B cell (primary cell): Measurements from ENCODE around the gene GLP2R. TPM values are rescaled to one million over a fixed set of nuclear protein-coding genes. Genes with fewer than 3 reads are reported as not detected.

ENCODE experiments used
- ATAC-seq: fragments of 200-7000 bp; cut with Tn5 transposase; one replicate; pipeline ENCODE4 v1.10.0; 2021; ENCODE audit warnings: low read depth, mild to moderate bottlenecking, moderate number of reproducible peaks, moderate library complexity
- CTCF ChIA-PET: fragments of 350-600 bp; sonication (Branson Sonifier 250); formaldehyde crosslinking; loops from one replicate; lab custom pipeline; 2021; ENCODE audit warnings: antibody characterized with exemption, inconsistent platforms; lab: Charles Lee
- POLR2A ChIA-PET: fragments of 350-600 bp; sonication (Branson Sonifier 250); formaldehyde crosslinking; loops from one replicate; lab custom pipeline; 2021; ENCODE audit warnings: antibody characterized with exemption; lab: Charles Lee
- DNase-seq: peaks from one replicate; pipeline ENCODE4 v3.0.0; 2013
- H2AFZ ChIP-seq: 2 replicates; pipeline ENCODE4 v1.6.1; 2012; ENCODE audit warnings: mild to moderate bottlenecking, low read depth, low read length; ENCODE audit not compliant: insufficient read depth, poor library complexity, severe bottlenecking
- H3K27ac ChIP-seq, 2 donors: 1 replicate in 1 of 2; 2 replicates in 1 of 2; pipeline ENCODE4 v1.5.1; 2012 to 2013; ENCODE audit warnings: low read length in 2 of 2, mild to moderate bottlenecking in 2 of 2, moderate library complexity in 1 of 2
- H3K27me3 ChIP-seq, 4 experiments: fragments of 200-600 bp in 1 of 4; sonication (generic) in 1 of 4; replicated peaks in 1 of 4; 1 replicate in 2 of 4; 2 replicates in 2 of 4; pipeline versions ENCODE4 v1.6.1 to v1.7.0; 2013 to 2016; ENCODE audit warnings: low read length in 3 of 4, mild to moderate bottlenecking in 2 of 4, mixed read lengths in 1 of 4, moderate library complexity in 1 of 4; ENCODE audit not compliant: insufficient read depth in 4 of 4, control insufficient read depth in 3 of 4; ENCODE audit errors: control extremely low read depth in 1 of 4
- H3K36me3 ChIP-seq, 2 experiments: replicated peaks in 1 of 2; 1 replicate in 1 of 2; 2 replicates in 1 of 2; pipeline versions ENCODE4 v1.6.1 to v1.7.1; 2013; ENCODE audit warnings: low read length in 1 of 2; ENCODE audit not compliant: insufficient read depth in 2 of 2, control insufficient read depth in 1 of 2; ENCODE audit errors: control extremely low read depth in 1 of 2, extremely low read depth in 1 of 2
- H3K4me1 ChIP-seq, 2 donors: fragments of 200-600 bp in 1 of 2; sonication (generic) in 1 of 2; 1 replicate in 1 of 2; 2 replicates in 1 of 2; pipeline versions ENCODE4 v1.5.1 to v1.6.1; 2013 to 2017; ENCODE audit warnings: low read length in 2 of 2; ENCODE audit not compliant: control insufficient read depth in 2 of 2, insufficient read depth in 2 of 2
- H3K4me2 ChIP-seq: replicated peaks from 2 replicates; pipeline ENCODE3; 2012; ENCODE audit warnings: mild to moderate bottlenecking, low read depth, low read length; ENCODE audit not compliant: poor library complexity, severe bottlenecking
- H3K4me3 ChIP-seq, 5 experiments: fragments of 200-600 bp in 1 of 5; sonication (generic) in 1 of 5; 1 replicate in 3 of 5; 2 replicates in 2 of 5; pipeline versions ENCODE4 v1.5.1 to v1.7.0; 2011 to 2016; ENCODE audit warnings: low read length in 4 of 5, mild to moderate bottlenecking in 4 of 5, low read depth in 2 of 5, control low read depth in 1 of 5, moderate library complexity in 1 of 5; ENCODE audit not compliant: insufficient read depth in 1 of 5; ENCODE audit errors: control extremely low read depth in 1 of 5, extremely low read depth in 1 of 5
- H3K79me2 ChIP-seq: fragments of 200-600 bp; sonication (generic); one replicate; pipeline ENCODE4 v1.6.0; 2016; ENCODE audit warnings: low read length; ENCODE audit not compliant: control insufficient read depth, insufficient read depth
- H3K9ac ChIP-seq: fragments of 200-600 bp; sonication (generic); 2 replicates; pipeline ENCODE4 v1.6.1; 2017; ENCODE audit warnings: mild to moderate bottlenecking, low read length, moderate library complexity
- H3K9me3 ChIP-seq, 3 donors: one replicate each; pipeline versions ENCODE4 v1.6.1 to v1.7.1; 2013; ENCODE audit warnings: low read length in 2 of 3; ENCODE audit not compliant: control insufficient read depth in 2 of 3, insufficient read depth in 1 of 3; ENCODE audit errors: control extremely low read depth in 1 of 3
- H4K20me1 ChIP-seq: 2 replicates; pipeline ENCODE4 v1.6.0; 2012; ENCODE audit warnings: mild to moderate bottlenecking, low read length; ENCODE audit not compliant: insufficient read depth, control insufficient read depth, poor library complexity, severe bottlenecking
- H3K27ac Mint-ChIP-seq: one replicate; pipeline ENCODE4 v1.8.0; 2021; ENCODE audit warnings: mixed read lengths
- H3K27me3 Mint-ChIP-seq: one replicate; pipeline ENCODE4 v1.8.0; 2021; ENCODE audit warnings: mixed read lengths
- H3K4me1 Mint-ChIP-seq: one replicate; pipeline ENCODE4 v1.8.0; 2021; ENCODE audit warnings: mixed read lengths
- H3K4me3 Mint-ChIP-seq: one replicate; pipeline ENCODE4 v1.8.0; 2021; ENCODE audit warnings: mixed read lengths
- H3K9me3 Mint-ChIP-seq: one replicate; pipeline ENCODE4 v1.8.0; 2022; ENCODE audit warnings: mixed read lengths; ENCODE audit not compliant: insufficient read depth
- CTCF ChIP-seq: fragments of 200-600 bp; IDR thresholded peaks from one replicate; pipeline ENCODE4 v1.8.0; 2022; ENCODE audit warnings: antibody characterized with exemption, mild to moderate bottlenecking
- EZH2 ChIP-seq: IDR thresholded peaks from 2 replicates; pipeline ENCODE4 v1.6.1; 2012; ENCODE audit warnings: borderline replicate concordance, low read depth, mild to moderate bottlenecking, moderate library complexity, low read length; ENCODE audit not compliant: insufficient read depth, poor library complexity, severe bottlenecking
- WGBS: methylation state at CpG from one replicate; pipeline ENCODE4 v1.1.5; 2013; ENCODE audit warnings: missing lambda C conversion rate; ENCODE audit not compliant: insufficient coverage; 5-methylcytosine and 5-hydroxymethylcytosine counted together
- intact Hi-C: fragments of 100-400 bp; cut with micrococcal nuclease; formaldehyde crosslinking; loops from one replicate; pipeline ENCODE4 v1.10.0; 2022
- polyA plus RNA-seq: library from polyadenylated mRNA; depleted of rRNA; stranded (reverse); fragments of >200 nt; gene quantifications from 2 replicates; pipeline ENCODE4 v1.2.3, GENCODE V29; 2012
- total RNA-seq, 2 donors: library from RNA; stranded (reverse); fragments of 120-200 nt in 1 of 2; gene quantifications; 1 replicate in 1 of 2; 2 replicates in 1 of 2; pipeline versions ENCODE4 v1.2.3 to v1.2.4, GENCODE V29; 2013 to 2022

Gene GLP2R
- total and polyA plus RNA-seq, 2 donors (not counting 1 experiment from before 2014, with no cell fraction given): not detected

GRCh38 chr17:9821921-9822320 is 3.8 kb upstream of the GLP2R start, which contains the start of gene GSG1L2:
Gene GSG1L2 (minus strand): TSS chr17:9822079. CDS start chr17:9822071, 8 bp downstream.
- peaks cover 11% of the 10 kb centered on the region for H3K27me3 Mint-ChIP-seq
- H3K9me3 Mint-ChIP-seq: no peaks in the 10 kb centered on the region
- TF ChIP-seq CTCF (no peak), EZH2 (no peak)
- 64% methylated on average over 14 of the region's 15 CpGs for WGBS
- H3K27ac Mint-ChIP-seq: no peak within 1 kb of the TSS
- POLR2A ChIA-PET: no interaction called here
- H3K27ac ChIP-seq: no peak within 1 kb of the TSS
- DNase-seq: no peak
- H4K20me1 ChIP-seq: no peaks in the 10 kb centered on the region
- no peaks in the 10 kb centered on the region for H3K4me1 ChIP-seq
- no peak for ATAC-seq
- CTCF ChIA-PET: no interaction called here
- no peak within 1 kb of the TSS for H3K4me3 ChIP-seq
- H3K4me3 Mint-ChIP-seq: no peak within 1 kb of the TSS
- H3K36me3 ChIP-seq: no peaks in the 10 kb centered on the region
- intact Hi-C loops: no loop called here
- peaks cover 0 to 2% (median 0%) of the 10 kb centered on the region in 4 experiments for H3K27me3 ChIP-seq
- no peaks in the 10 kb centered on the region for H3K4me1 Mint-ChIP-seq
- H2AFZ ChIP-seq: no peak within 1 kb of the TSS
- H3K4me2 ChIP-seq: no peak within 1 kb of the TSS
- H3K9me3 ChIP-seq: peaks cover 0 to 9% (median 0%) of the 10 kb centered on the region in 3 donors
- H3K9ac ChIP-seq: no peak within 1 kb of the TSS
- no peaks in the 10 kb centered on the region for H3K79me2 ChIP-seq

GRCh38 chr17:9824094-9824493 is 1.6 kb upstream of the GLP2R start:
- Histone ChIP-seq H3K4me1 (no peaks in the 10 kb centered on the region), H3K4me3 (no peak overlapping the region), H2AFZ (no peak overlapping the region), H4K20me1 (no peaks in the 10 kb centered on the region), H3K27me3 (peaks cover 0 to 2% (median 0%) of the 10 kb centered on the region in 4 experiments), H3K9me3 (peaks cover 0 to 9% (median 0%) of the 10 kb centered on the region in 3 donors), H3K4me2 (no peak overlapping the region), H3K27ac (no peak overlapping the region), H3K36me3 (no peaks in the 10 kb centered on the region), H3K79me2 (no peaks in the 10 kb centered on the region), H3K9ac (no peak overlapping the region)
- TF ChIP-seq CTCF (no peak), EZH2 (no peak)
- no peak overlapping the region for H3K27ac Mint-ChIP-seq
- intact Hi-C loops: no loop called here
- H3K4me3 Mint-ChIP-seq: no peak overlapping the region
- H3K4me1 Mint-ChIP-seq: no peaks in the 10 kb centered on the region
- DNase-seq: no peak
- ChIA-PET CTCF (no interaction called here), POLR2A (no interaction called here)
- H3K27me3 Mint-ChIP-seq: peaks cover 19% of the 10 kb centered on the region
- no peak for ATAC-seq
- no peaks in the 10 kb centered on the region for H3K9me3 Mint-ChIP-seq
- WGBS: 81% methylated on average over 3 of the region's 4 CpGs
